SK-N-SH treated with all-trans-retinoic acid at 6 μM for 48 hours (cell line): ENCODE results near the gene PPFIA3.

Experiments used
- ARNTL ChIP-seq: fragments of 450-650 bp; formaldehyde crosslinking; IDR thresholded peaks from 2 replicates; pipeline ENCODE4 v1.5.0; 2020; ENCODE audit warnings: low read depth, mild to moderate bottlenecking, moderate library complexity, borderline replicate concordance
- CSDC2 ChIP-seq: fragments of 250-450 bp; sonication (Bioruptor Pico); IDR thresholded peaks from 2 replicates; pipeline ENCODE4 v1.5.0; 2020; ENCODE audit warnings: mild to moderate bottlenecking, moderate library complexity
- PPARA ChIP-seq: fragments of 250-450 bp; sonication (Bioruptor Pico); IDR thresholded peaks from 2 replicates; pipeline ENCODE4 v1.5.0; 2020; ENCODE audit warnings: mild to moderate bottlenecking, borderline replicate concordance
- SNAI2 ChIP-seq: fragments of 250-450 bp; sonication (Bioruptor Pico); IDR thresholded peaks from 2 replicates; pipeline ENCODE4 v1.5.0; 2020; ENCODE audit warnings: mild to moderate bottlenecking, moderate library complexity
- TCF4 ChIP-seq: fragments of 250-450 bp; sonication (Bioruptor Pico); IDR thresholded peaks from 2 replicates; pipeline ENCODE4 v1.8.0; 2021; ENCODE audit warnings: mild to moderate bottlenecking, moderate library complexity, borderline replicate concordance
- TSHZ2 ChIP-seq: fragments of 250-450 bp; sonication (Bioruptor Pico); IDR thresholded peaks from 2 replicates; pipeline ENCODE4 v1.5.0; 2020; ENCODE audit warnings: mild to moderate bottlenecking, moderate library complexity
- ZNF8 ChIP-seq: fragments of 450-650 bp; formaldehyde crosslinking; IDR thresholded peaks from 2 replicates; pipeline ENCODE4 v1.5.0; 2020; ENCODE audit warnings: mild to moderate bottlenecking, moderate library complexity
- TF ChIP-seq, protein P1 (sequence below): fragments of 250-450 bp; sonication (Bioruptor Pico); IDR thresholded peaks from 2 replicates; pipeline ENCODE4 v1.8.0; 2020; ENCODE audit warnings: mild to moderate bottlenecking, moderate library complexity, borderline replicate concordance
- TF ChIP-seq, protein P2 (sequence below): fragments of 250-450 bp; sonication (Bioruptor Pico); IDR thresholded peaks from 2 replicates; pipeline ENCODE4 v1.8.0; 2021; ENCODE audit warnings: low read depth, mild to moderate bottlenecking, moderate library complexity, borderline replicate concordance
- TF ChIP-seq, protein P3 (sequence below): fragments of 250-450 bp; sonication (Bioruptor Pico); IDR thresholded peaks from 2 replicates; pipeline ENCODE4 v1.5.1; 2020; ENCODE audit warnings: low read depth, mild to moderate bottlenecking, moderate library complexity
- TF ChIP-seq, protein P4 (sequence below): fragments of 250-450 bp; sonication (Bioruptor Pico); IDR thresholded peaks from 2 replicates; pipeline ENCODE4 v1.5.1; 2021; ENCODE audit warnings: mild to moderate bottlenecking, moderate library complexity

- TF ChIP-seq TSHZ2, result no peak
- TF ChIP-seq, protein P1, sequence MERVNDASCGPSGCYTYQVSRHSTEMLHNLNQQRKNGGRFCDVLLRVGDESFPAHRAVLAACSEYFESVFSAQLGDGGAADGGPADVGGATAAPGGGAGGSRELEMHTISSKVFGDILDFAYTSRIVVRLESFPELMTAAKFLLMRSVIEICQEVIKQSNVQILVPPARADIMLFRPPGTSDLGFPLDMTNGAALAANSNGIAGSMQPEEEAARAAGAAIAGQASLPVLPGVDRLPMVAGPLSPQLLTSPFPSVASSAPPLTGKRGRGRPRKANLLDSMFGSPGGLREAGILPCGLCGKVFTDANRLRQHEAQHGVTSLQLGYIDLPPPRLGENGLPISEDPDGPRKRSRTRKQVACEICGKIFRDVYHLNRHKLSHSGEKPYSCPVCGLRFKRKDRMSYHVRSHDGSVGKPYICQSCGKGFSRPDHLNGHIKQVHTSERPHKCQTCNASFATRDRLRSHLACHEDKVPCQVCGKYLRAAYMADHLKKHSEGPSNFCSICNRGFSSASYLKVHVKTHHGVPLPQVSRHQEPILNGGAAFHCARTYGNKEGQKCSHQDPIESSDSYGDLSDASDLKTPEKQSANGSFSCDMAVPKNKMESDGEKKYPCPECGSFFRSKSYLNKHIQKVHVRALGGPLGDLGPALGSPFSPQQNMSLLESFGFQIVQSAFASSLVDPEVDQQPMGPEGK (CRISPR knock-in tag), result no peak
- TF ChIP-seq, protein P2, sequence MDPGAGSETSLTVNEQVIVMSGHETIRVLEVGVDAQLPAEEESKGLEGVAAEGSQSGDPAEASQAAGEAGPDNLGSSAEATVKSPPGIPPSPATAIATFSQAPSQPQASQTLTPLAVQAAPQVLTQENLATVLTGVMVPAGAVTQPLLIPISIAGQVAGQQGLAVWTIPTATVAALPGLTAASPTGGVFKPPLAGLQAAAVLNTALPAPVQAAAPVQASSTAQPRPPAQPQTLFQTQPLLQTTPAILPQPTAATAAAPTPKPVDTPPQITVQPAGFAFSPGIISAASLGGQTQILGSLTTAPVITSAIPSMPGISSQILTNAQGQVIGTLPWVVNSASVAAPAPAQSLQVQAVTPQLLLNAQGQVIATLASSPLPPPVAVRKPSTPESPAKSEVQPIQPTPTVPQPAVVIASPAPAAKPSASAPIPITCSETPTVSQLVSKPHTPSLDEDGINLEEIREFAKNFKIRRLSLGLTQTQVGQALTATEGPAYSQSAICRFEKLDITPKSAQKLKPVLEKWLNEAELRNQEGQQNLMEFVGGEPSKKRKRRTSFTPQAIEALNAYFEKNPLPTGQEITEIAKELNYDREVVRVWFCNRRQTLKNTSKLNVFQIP (CRISPR knock-in tag), result no peak
- no peak for TF ChIP-seq ZNF8 (CRISPR knock-in tag)
- no peak for TF ChIP-seq CSDC2 (CRISPR knock-in tag)
- TF ChIP-seq, protein P3, sequence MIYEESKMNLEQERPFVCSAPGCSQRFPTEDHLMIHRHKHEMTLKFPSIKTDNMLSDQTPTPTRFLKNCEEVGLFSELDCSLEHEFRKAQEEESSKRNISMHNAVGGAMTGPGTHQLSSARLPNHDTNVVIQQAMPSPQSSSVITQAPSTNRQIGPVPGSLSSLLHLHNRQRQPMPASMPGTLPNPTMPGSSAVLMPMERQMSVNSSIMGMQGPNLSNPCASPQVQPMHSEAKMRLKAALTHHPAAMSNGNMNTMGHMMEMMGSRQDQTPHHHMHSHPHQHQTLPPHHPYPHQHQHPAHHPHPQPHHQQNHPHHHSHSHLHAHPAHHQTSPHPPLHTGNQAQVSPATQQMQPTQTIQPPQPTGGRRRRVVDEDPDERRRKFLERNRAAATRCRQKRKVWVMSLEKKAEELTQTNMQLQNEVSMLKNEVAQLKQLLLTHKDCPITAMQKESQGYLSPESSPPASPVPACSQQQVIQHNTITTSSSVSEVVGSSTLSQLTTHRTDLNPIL (CRISPR knock-in tag), result no peak
- TF ChIP-seq SNAI2 (CRISPR knock-in tag), result no peak
- no peak for TF ChIP-seq PPARA (CRISPR knock-in tag)
- no peak for TF ChIP-seq TCF4 (CRISPR knock-in tag)
- TF ChIP-seq ARNTL, result no peak
- TF ChIP-seq, protein P4, sequence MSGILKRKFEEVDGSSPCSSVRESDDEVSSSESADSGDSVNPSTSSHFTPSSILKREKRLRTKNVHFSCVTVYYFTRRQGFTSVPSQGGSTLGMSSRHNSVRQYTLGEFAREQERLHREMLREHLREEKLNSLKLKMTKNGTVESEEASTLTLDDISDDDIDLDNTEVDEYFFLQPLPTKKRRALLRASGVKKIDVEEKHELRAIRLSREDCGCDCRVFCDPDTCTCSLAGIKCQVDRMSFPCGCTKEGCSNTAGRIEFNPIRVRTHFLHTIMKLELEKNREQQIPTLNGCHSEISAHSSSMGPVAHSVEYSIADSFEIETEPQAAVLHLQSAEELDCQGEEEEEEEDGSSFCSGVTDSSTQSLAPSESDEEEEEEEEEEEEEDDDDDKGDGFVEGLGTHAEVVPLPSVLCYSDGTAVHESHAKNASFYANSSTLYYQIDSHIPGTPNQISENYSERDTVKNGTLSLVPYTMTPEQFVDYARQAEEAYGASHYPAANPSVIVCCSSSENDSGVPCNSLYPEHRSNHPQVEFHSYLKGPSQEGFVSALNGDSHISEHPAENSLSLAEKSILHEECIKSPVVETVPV (CRISPR knock-in tag), result no peak
These were observed 30.3 kb downstream of the PPFIA3 start for GRCh38 chr19:49149652-49150105.
